Stimulated activated CD8-positive, alpha-beta memory T cell treated with anti-CD3 and anti-CD28 coated beads, Interleukin-7, amount 100 ng/mL, for 24 hours (primary cell): ENCODE data around the gene LARP4B.
"Not testable (repeated sequence)": the region's sequence is repeated elsewhere in the genome, so short reads cannot be mapped to it uniquely, and the experiment has no call there.

Experiments
- DNase-seq: peaks from one replicate; pipeline ENCODE4 v3.0.0-alpha.2; 2020; ENCODE audit warnings: low read depth

The LARP4B gene

GRCh38 chr10:958106-958505 lies 26.6 kb upstream of the LARP4B start:
- DNase-seq = no peak

- no peak for DNase-seq
These were observed 24.3 kb upstream of the LARP4B start for GRCh38 chr10:955820-956217.

- no peak for DNase-seq
These were observed 23.8 kb upstream of the LARP4B start for GRCh38 chr10:955127-955819.

GRCh38 chr10:954396-954795 lies 22.9 kb upstream of the LARP4B start:
- no peak for DNase-seq

- no peak for DNase-seq
These were observed 22.3 kb upstream of the LARP4B start for GRCh38 chr10:953836-954235.

- DNase-seq = no peak
These were observed 17.9 kb upstream of the LARP4B start for GRCh38 chr10:949446-949845.

- DNase-seq = no peak
These were observed 16.8 kb upstream of the LARP4B start for GRCh38 chr10:948347-948746.

GRCh38 chr10:947881-948280 lies 16.4 kb upstream of the LARP4B start:
- DNase-seq = no peak

- DNase-seq = no peak
These were observed 15.5 kb upstream of the LARP4B start for GRCh38 chr10:947051-947450.

- DNase-seq = no peak
These were observed 14.3 kb upstream of the LARP4B start for GRCh38 chr10:945778-946177.

- no peak for DNase-seq
These were observed 12.7 kb upstream of the LARP4B start for GRCh38 chr10:944034-944831.

GRCh38 chr10:943334-944033 lies 12.0 kb upstream of the LARP4B start:
- DNase-seq = no peak

- no peak for DNase-seq
These were observed 7.6 kb upstream of the LARP4B start for GRCh38 chr10:938941-939678.

GRCh38 chr10:934746-935406 lies 3.4 kb upstream of the LARP4B start:
- no peak for DNase-seq

GRCh38 chr10:934165-934564 lies 2.7 kb upstream of the LARP4B start:
- not testable (repeated sequence) for DNase-seq

GRCh38 chr10:932589-932988 lies 1.1 kb upstream of the LARP4B start:
- no peak for DNase-seq

GRCh38 chr10:930625-931325 lies 730 bp downstream of the LARP4B start:
- DNase-seq = no peak

GRCh38 chr10:929960-930624 lies 1.4 kb downstream of the LARP4B start:
- no peak for DNase-seq

- no peak for DNase-seq
These were observed 4.4 kb downstream of the LARP4B start for GRCh38 chr10:927131-927530.

GRCh38 chr10:926075-926698 lies 5.3 kb downstream of the LARP4B start:
- DNase-seq = no peak
